A673 (cell line): ENCODE results near the gene MSRB3.

Experiments
- CTCF ChIP-seq: fragments of 300-800, 200-600 bp; sonication (generic); conservative IDR thresholded peaks from 2 replicates; pipeline ENCODE4 v1.5.1; 2017; ENCODE audit warnings: low read depth, mild to moderate bottlenecking, antibody characterized with exemption, low read length, moderate library complexity, mixed read lengths
- EZH2 ChIP-seq: fragments of 200-600 bp; sonication (generic); IDR thresholded peaks from 2 replicates; pipeline ENCODE4 v1.6.1; 2017; ENCODE audit warnings: borderline replicate concordance, low read depth, mild to moderate bottlenecking, mixed read lengths, antibody characterized with exemption, low read length; ENCODE audit not compliant: poor library complexity, severe bottlenecking

- TF ChIP-seq EZH2 (no peak), CTCF (no peak)
Observed at GRCh38 chr12:65274602-65275272, 3.7 kb upstream of the MSRB3 start.
